Activated naive CD4-positive, alpha-beta T cell (primary cell): ENCODE measurements around the gene ITSN1.
"Not testable (repeated sequence)": the region's sequence is repeated elsewhere in the genome, so short reads cannot be mapped to it uniquely, and the experiment has no call there.

Source experiments
- DNase-seq, 4 experiments: peaks; one replicate each; lab custom pipeline; 2025; lab: John Stamatoyannopoulos, UW

ITSN1 gene

DNA sequence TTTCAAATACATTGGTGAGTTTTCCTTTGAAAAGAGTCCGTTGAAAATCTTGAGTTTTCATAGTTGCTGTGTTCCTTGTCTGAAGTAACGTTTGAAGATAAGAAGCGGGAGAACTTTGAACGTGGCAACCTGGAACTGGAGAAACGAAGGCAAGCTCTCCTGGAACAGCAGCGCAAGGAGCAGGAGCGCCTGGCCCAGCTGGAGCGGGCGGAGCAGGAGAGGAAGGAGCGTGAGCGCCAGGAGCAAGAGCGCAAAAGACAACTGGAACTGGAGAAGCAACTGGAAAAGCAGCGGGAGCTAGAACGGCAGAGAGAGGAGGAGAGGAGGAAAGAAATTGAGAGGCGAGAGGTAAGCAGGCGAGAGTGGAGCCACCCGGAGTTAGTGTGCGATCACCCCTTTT, 129.7 kb downstream of the ITSN1 start:
- DNase-seq: no peak

DNA sequence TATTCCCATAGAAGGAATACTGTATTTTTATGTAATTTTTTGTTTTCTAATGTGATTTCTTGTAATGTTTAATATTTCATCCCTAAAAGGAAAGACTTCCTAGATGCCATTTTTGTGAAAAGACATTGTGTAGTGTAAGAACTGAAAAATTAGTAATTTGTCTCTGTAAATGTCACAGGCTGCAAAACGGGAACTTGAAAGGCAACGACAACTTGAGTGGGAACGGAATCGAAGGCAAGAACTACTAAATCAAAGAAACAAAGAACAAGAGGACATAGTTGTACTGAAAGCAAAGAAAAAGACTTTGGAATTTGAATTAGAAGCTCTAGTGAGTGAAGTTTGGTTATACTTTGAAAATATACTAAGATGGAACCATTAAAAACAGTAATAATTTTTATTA, 132.2 kb downstream of the ITSN1 start:
- DNase-seq: no peak

DNA sequence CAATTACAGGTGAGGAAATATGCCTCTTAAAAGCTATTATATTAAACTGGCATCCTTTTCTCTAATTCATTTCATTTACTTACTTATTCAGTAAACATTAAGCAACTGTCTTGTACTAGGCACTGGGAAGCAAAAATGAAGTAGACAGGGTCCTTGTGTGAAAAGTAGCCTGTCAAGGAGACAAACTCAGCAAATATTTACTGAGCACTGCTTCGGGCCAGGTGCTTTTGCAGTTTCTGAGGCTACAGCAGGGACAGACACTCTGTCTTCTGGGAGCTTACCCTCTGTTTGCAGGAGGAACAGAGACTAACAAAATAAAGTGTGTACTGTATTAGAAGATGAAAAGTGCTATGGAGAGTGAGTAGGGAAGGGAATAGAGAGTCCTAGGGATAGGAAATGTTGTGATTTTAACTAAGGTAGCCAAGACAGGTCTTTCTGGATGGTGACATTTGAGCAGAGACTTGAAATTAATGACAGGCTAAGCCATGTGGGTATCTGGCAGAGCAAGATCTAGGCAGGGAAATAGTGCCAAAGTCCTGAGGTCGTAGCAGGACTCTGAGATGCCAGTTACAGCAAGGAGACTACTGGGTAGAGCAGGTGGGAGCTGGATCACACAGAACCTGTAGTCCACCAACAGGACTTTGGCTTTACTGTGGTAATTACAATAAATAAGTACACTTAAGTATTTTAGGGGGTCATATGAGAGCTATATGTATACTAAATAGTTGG, 133.0 kb downstream of the ITSN1 start:
- no peak for DNase-seq

DNA sequence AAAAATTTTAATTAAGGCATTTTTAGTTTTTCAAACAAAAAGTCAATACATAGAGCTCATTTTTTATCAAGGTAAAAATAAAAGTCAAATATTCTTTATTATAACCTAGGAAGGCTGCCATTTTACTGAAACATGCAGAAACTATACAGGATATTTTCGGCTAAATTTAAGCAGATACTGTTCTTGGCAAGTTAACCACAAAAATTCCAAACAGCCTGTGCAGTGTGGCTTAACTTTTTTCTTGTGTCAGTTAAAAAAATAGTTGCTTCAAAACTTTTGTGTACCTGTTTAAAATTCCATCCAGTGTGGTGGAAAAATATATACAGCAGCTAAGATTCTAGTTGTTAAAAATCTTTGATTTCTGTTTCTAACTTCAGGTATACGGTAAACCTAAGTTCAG, 138.3 kb downstream of the ITSN1 start:
- no peak for DNase-seq

DNA sequence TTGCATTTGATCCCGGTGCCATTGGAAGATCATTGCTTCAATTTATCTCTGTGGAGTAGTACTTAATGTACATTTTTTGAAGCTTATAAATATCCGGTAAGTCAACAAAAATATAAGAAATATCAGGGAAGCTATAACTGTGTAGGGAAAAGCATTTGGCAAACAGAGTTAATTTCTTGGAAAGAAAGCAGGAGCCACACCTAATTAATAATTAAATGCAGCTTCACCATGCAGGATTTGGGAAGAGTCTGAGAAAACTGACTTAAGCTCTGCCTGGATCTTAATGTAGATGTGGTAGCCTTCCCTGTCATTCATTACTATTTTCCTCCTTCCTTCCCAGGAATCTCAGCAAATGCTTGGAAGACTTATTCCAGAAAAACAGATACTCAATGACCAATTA, 138.8 kb downstream of the ITSN1 start:
- DNase-seq: no peak

DNA sequence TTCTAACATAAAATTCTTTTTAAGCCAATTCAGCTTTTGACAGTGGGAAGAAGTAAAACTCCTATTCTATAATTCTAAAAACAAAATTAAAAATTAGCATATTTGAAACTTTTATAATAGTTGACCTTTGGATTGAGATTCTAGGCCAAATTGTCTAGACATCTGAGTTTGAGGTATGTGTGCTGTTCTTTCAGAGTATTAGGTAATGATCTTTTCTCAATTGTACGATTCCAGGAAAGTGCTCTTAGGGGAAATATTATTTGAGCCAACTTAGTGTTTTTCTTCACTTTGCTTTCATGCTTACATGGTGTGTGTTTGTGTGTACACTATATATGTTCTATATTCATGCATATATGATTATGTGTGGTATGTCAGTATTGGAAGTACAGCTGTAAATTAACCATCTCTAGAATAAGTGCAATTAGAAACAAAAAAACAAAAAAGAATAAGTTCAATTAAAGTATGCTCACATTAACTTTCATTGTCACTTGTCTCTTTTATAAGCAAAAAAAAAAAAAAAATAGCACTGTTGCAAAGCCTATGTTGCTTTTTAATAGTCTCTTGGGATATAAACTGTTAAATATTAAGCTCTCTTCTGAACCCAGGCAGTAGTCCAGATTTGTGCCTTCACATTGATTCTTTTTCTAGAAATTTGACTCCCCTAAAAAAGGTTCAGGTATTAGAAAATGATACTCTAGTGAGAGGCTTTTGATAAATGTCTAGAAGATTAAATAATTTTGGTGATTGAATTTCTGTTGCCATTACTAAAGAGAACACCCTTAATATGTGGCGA, 141.1 kb downstream of the ITSN1 start:
- no peak for DNase-seq

DNA sequence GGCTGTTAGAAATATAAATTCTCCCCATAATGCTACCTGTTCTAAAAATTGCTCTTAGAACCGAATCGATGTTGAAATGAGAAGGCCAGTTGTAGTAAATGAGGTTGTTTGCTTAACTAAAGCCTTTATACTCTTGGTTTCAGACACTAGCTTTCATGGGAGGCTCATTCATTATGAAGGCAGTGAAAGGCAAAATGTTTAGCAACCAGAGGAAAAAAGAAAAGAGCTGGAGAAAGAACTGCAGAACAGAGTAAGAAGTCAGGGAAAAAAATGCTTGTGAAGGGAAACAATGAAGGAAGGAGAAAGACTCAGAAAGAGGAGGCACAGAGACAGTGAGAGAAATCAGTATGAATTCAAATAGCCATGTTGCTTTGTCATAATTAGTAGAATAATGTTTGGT, 145.1 kb downstream of the ITSN1 start:
- DNase-seq: no peak

DNA sequence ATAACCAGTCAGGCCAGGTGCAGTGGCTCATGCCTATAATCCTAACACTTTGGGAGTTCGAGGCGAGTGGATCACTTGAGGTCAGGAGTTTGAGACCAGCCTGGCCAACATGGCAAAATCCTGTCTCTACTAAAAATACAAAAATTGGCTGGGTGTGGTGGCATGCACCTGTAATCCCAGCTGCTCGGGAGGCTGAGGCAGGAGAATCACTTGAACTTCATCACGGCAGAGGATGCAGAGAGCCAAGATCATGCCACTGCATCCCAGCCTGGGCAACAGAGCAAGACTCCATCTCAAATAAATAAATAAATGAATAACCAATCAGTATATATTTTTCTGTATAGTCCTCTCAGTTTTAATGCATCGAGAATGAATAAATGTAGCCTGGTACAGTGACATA, 146.1 kb downstream of the ITSN1 start:
- DNase-seq: not testable (repeated sequence)

DNA sequence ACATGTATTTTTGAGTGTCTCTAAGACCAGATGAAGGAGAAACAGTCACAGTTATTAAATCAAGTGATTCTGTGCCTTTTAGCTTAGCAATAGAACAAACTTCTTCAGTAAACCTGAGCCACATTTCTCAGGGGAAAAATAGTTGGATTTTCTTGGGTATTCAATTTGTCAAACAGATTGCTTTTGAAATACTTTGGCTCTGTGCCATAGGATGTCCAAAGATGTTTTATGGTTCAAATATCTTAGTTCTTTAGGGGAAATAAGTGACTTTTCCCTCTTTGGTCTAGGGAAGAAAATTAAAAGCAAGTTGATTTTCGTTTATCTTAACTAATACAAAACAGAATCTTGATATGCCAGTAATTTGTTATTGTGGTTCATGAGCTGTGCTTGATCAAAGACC, 147.4 kb downstream of the ITSN1 start:
- DNase-seq: no peak

DNA sequence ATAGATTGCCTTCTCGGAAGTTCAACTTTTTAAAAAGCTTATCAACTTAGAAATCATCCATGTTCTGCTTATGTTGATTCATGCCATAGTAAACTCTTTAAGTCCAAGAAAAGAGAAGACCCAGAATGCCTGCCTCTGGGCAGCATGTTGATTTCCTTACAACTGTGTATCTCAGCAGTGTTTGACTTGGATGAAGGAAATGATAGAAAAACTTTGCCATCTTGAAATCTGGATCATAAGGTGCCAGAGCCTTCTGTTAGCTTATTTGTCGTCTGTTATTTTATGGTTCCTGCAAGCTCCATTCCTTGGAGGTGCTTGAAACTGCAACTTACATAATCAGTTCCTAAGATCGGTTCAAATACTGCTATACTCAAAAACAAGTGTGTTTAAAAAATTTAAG, 148.8 kb downstream of the ITSN1 start:
- DNase-seq: no peak

DNA sequence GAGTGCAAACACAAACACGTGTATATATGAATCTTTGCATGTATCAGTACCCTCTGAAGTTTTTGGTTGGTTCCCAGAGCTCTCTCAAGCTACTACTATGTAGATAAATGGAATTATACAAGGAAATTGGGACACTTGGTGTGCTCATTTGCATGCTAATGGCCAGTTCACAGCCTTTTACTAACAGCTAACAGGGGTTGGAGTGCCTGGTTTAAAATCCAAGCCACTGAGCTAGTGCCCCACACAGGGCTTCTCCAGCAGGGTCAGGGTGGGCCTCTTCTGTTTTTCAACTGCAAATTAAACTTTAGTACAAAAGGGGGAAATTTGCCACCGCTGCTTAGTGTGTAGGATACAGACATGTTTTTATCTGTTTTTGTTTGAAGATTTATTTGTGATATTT, 152.3 kb downstream of the ITSN1 start:
- DNase-seq: no peak

DNA sequence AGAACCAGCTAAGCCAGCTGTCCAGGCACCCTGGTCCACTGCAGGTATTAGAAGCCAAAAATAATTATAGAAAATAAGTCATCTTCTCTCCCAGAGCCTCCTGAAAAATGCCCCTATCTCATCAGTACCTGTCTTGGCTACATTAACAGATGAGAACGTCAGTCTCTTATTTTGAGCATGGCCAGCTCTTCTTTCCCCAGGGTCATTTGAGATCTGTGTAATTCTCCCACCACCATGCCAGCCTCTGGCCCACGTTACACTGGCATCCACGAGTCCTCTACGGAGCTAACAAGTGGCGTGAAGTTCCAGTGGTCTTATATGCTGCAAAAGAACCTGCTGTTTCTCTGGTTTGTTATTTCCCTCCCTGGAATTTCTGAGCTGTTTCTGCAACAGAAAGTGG, 155.3 kb downstream of the ITSN1 start:
- DNase-seq: no peak

DNA sequence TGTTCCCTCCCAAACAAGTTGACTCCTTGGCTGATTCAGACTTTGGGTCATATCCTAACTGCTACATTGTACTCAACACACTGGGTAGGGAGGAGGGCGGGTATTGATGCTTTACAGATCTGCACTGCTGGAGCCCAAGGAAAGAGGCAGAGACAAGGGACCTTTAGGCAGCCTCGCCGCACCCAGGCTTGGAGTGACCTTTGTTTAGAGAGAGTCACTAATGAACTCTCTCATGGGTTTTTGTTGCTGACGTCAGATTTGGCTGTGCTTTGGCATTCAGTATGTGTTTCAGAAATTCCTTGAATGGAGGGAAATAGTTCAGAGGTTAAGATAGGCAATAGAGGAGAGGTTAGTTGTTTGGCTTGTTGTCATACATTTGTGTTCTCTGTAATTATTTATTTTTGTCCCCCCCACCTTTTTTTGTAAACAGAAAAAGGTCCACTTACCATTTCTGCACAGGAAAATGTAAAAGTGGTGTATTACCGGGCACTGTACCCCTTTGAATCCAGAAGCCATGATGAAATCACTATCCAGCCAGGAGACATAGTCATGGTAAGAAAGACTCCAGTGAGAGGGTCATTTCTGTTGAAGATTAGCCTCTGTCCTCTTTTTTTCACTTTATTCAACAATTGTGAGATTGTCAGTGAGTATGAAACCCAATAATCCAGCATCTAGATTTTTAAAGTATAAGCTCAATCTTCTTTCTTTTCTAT, 157.2 kb downstream of the ITSN1 start:
- no peak for DNase-seq

DNA sequence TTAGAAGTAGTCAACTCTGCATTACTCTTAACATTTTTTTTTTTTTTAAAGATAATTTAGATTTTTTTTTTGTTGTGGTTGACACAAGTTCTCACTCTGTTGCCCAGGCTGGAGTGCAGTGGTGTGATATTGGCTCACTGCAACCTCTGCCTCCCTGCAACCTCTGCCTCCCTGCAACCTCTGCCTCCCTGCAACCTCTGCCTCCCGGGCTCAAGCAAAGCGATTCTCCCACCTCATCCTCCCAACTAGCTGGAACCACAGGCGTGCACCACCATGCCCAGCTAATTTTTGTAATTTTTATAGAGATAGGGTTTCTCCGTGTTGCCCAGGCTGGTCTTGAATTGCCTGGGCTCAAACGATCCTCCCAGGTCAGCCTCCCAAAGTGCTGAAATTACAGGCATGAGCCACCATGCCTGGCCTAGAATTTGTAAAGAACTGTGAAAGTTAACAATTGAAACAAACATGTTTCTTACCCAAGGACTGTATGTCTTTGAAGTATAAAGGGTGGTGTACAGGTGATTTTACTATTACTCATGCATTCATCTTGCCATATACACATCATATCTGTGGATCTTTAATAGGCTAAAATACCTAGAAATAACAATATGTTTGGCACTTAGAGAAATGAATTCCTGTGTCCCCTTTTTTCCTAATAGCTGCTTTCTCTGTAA, 158.6 kb downstream of the ITSN1 start:
- DNase-seq: no peak

DNA sequence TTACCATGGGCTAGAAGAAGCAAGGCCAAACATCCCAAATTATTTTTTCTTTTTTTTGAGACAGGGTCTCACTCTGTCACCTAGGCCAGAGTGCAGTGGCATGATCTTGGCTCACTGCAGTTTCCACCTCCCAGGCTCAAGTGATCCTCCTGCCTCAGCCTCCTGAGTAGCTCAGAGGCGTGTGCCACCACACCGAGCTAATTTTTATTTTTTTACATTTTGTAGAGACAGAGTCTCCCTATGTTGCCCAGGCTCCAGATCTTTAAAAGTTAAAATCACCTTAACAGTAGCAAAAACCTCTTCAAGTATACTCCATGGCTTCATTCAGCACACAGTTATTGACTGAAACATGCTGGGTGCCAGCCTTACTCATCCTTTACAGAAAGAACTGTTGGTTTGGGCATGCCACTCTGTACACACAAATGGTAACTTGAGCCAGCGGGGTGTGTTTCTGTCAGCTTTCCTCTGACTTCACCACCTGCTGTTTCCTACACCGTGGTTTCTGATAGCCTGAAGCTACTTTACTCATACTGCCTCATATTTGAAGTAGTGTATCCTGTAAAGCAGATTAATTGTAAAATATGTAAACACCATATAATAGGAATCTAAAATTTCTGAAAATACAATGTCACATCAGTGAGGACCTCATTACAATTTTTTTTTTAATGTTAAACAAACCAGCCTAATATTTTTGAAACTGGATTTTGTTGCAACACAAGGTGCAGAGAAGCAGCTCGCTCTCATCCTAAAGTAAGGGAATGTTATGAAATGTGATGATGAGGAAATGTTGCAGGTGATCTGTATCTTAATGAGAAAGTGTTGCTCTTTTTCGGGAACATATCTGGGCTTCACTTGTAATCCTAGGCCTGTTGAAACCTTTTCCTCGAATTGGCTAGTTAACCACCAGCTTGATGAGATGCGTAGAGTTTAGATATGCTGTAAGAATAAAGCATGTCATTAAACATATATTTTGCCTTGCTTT, 159.4 kb downstream of the ITSN1 start:
- no peak for DNase-seq

DNA sequence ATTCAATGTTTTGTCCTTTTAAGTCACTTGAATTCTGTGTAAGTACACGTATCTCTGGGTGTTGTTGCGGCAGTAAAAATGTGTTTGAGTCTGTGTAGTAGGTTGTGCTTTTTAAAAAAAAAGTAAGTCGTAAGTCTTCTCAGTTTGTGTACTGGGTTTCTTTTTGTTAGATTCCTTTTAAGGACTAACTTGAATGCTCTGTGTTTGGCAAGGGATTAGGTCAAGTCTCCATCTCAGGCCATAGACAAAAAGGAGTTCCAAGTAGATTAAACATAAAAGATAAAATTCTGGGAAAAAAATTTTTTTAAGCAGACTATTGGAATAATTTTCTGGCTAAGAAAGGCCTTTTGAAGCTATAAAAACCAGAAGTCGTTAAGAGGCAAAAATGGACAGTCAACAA, 160.2 kb downstream of the ITSN1 start:
- DNase-seq: no peak

DNA sequence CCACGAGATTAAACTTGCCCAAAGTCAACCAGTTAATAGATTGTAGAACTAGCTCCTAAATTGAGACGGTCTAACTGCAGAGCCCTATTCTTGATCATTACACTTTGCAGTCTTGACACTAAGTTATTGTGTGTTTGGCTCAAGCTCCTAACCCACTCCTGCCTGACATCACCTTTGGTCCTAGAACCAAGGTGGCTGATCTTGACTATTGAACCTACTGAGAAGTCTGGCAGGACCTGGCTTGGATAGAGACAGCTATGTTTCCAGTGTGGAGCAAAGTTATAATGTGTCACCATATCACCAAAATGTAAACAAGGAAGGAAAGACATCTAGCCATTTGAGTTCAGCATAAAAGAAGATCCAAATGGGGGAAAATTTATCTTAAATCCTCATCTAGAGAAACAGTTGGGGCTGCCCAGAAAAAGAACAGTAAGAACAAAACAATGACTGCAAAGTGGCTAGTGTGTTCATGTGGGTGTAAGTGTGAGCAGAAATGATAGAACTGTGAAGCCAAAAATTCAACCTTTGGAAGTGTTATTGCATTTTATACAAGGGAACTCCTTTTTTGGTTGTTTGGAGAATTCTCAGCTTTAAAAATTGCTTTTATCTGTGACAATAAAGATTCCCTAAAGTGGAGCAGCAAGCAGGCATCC, 166.5 kb downstream of the ITSN1 start:
- no peak for DNase-seq

DNA sequence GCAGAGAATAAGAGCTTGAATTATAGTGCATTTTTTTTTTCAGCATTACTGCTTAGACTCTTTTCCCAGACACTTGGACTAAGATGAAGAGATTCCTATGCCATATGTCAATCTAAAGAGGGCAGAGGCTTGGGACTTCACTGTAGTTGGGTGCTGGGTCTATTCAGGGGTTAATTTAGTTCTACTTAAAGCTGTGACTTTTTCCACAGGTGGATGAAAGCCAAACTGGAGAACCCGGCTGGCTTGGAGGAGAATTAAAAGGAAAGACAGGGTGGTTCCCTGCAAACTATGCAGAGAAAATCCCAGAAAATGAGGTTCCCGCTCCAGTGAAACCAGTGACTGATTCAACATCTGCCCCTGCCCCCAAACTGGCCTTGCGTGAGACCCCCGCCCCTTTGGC, 168.5 kb downstream of the ITSN1 start:
- no peak for DNase-seq

DNA sequence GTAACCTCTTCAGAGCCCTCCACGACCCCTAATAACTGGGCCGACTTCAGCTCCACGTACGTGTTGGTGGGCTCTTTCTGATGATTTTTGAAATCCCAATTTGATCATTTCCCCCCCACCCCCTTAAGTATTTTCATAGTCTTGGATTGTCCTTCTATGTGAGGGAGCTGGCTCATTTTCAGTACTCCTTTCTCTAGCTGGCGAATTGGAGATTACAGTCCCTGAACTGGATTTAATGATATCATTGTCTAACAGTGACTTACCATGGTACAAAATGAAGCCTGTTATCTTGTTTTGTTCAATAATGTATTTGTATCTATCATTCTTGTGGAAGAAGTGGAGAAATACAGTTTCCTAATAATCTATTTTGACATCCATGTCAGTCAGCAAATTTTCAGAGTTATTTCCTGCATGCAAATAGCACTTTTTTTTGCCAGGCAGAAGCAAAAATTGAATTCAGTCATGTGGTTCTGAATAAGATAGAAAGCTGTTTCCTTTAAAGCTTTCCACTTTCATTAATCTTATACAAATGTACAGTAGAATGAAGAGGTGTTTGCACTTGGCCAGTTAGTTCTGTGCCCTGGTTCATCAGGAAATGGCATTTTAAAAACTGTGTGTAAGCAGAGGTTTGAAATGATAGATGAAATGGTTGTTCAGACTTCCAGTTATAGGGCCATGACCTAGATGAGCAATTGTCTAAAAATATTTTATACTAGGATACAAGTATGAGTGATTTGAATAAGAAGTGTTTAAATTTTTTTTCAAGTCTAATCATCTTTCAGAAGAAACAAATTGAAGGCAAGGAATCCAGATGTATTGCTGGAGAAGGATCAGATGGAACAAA, 169.1 kb downstream of the ITSN1 start:
- DNase-seq: no peak

DNA sequence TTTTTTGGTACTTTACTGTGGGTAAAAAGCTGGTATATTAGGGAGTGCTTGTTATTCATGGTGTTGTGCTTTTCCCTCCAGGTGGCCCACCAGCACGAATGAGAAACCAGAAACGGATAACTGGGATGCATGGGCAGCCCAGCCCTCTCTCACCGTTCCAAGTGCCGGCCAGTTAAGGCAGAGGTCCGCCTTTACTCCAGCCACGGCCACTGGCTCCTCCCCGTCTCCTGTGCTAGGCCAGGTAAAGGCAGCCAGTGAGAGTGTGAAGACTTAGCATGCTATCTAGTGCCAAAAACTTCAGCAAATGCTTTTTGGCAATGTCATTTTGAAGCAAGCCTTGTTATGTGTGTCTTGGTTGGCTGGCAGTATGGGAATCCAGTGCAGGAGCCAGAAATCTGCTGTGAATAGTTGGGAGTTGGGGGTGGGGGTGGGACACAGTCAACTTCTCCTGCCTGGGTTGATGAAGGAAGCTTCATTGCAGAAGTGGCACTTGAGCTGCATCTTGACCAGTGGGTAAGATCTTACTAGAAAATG, 171.6 kb downstream of the ITSN1 start:
- no peak for DNase-seq
